Vagina (tissue), 2 donors: ENCODE data around the gene PTPRN2.

Experiments
- CTCF ChIP-seq, 3 experiments: fragments of 450-650 bp in 2 of 3; fragments of 200-600 bp in 1 of 3; sonication (generic) in 1 of 3; IDR thresholded peaks; one replicate each; pipeline ENCODE4 v1.5.1; 2017 to 2019; ENCODE audit warnings: antibody characterized with exemption in 3 of 3, mild to moderate bottlenecking in 2 of 3, moderate library complexity in 2 of 3
- POLR2AphosphoS5 ChIP-seq, 2 donors: sonication (generic); formaldehyde crosslinking; IDR thresholded peaks; one replicate each; pipeline ENCODE4 v1.9.0; 2017; ENCODE audit warnings: antibody characterized with exemption in 2 of 2, mild to moderate bottlenecking in 2 of 2, low read depth in 1 of 2; ENCODE audit not compliant: insufficient read depth in 1 of 2

GRCh38 chr7:157862731-157863130, 724.9 kb downstream of the PTPRN2 start:
- TF ChIP-seq CTCF (IDR thresholded peaks at IDR 0.05) (no peak), POLR2AphosphoS5 (IDR thresholded peaks at IDR 0.05; ENCODE audit: insufficient read depth in 1 of 2, low read depth in 1 of 2) (no peak)
